Upper lobe of left lung (tissue), 6 donors: Measurements from ENCODE around the gene KLF14. TPM values are rescaled to one million over a fixed set of nuclear protein-coding genes. Genes with fewer than 3 reads are reported as not detected.
"Not testable (repeated sequence)": the region's sequence is repeated elsewhere in the genome, so short reads cannot be mapped to it uniquely, and the experiment has no call there.

ENCODE experiments used
- ATAC-seq, 2 donors: fragments of 200-7000 bp; cut with Tn5 transposase; one replicate each; pipeline ENCODE4 v1.9.1; 2022; ENCODE audit warnings: mild to moderate bottlenecking in 2 of 2, moderate library complexity in 2 of 2; ENCODE audit not compliant: low FRiP score in 2 of 2
- DNase-seq, 2 donors: peaks; one replicate each; pipeline ENCODE4 v3.0.0-alpha.2; 2019 to 2020
- H3K27ac ChIP-seq, 4 donors: fragments of 200-600 bp; sonication (generic); one replicate each; pipeline ENCODE4 v1.5.1; 2016 to 2019
- H3K27me3 ChIP-seq, 4 donors: fragments of 200-600 bp; sonication (generic); one replicate each; pipeline ENCODE4 v1.5.1; 2017 to 2019
- H3K36me3 ChIP-seq, 4 donors: fragments of 200-600 bp; sonication (generic); one replicate each; pipeline ENCODE4 v1.5.1; 2016 to 2019
- H3K4me1 ChIP-seq, 4 donors: fragments of 200-600 bp; sonication (generic); one replicate each; pipeline ENCODE4 v1.5.1; 2018 to 2019
- H3K4me3 ChIP-seq, 4 donors: fragments of 200-600 bp; sonication (generic); one replicate each; pipeline ENCODE4 v1.5.1; 2017 to 2019; ENCODE audit warnings: mild to moderate bottlenecking in 2 of 4, moderate library complexity in 1 of 4
- H3K9me3 ChIP-seq, 4 donors: fragments of 200-600 bp; sonication (generic); one replicate each; pipeline ENCODE4 v1.5.1; 2018 to 2019
- CTCF ChIP-seq, 6 experiments: fragments of 450-650 bp in 4 of 6; fragments of 200-600 bp in 2 of 6; sonication (generic) in 2 of 6; IDR thresholded peaks; one replicate each; pipeline ENCODE4 v1.5.1; 2016 to 2019; ENCODE audit warnings: antibody characterized with exemption in 6 of 6
- EP300 ChIP-seq, 4 donors: sonication (generic); formaldehyde crosslinking; IDR thresholded peaks; one replicate each; pipeline ENCODE4 v1.5.1; 2017; ENCODE audit warnings: antibody characterized with exemption in 4 of 4, control low read depth in 2 of 4
- POLR2A ChIP-seq, 4 donors: fragments of 450-650 bp; IDR thresholded peaks; one replicate each; pipeline ENCODE4 v1.5.1; 2016 to 2017; ENCODE audit warnings: antibody characterized with exemption in 4 of 4, mild to moderate bottlenecking in 2 of 4
- POLR2AphosphoS5 ChIP-seq, 2 donors: sonication (generic); formaldehyde crosslinking; IDR thresholded peaks; one replicate each; pipeline ENCODE4 v1.5.1; 2017; ENCODE audit warnings: antibody characterized with exemption in 2 of 2
- whole genome bisulfite sequencing, 2 donors: methylation state at CpG; one replicate each; pipeline ENCODE4 v1.1.5; 2017 to 2018; 5-methylcytosine and 5-hydroxymethylcytosine counted together
- total RNA-seq, 6 donors: library from RNA; depleted of rRNA in 4 of 6; stranded (reverse); fragments of >200 nt in 4 of 6; gene quantifications; one replicate each; pipeline versions ENCODE4 v1.1.0 to v1.2.1, GENCODE V29; 2016 to 2021
- donor health status: DM: no; HTN: no; CAD: no; lungs with moderate emphysema.
- donor health status: DM: no; HTN: yes; CAD: no; lungs with severe emphysema.

The KLF14 gene
- total RNA-seq, 6 donors from 2014 or later: 0.15 to 0.20 (median 0.17) TPM; not detected in 3

GRCh38 chr7:130695840-130696239 lies 38.2 kb downstream of the KLF14 start:
- TF ChIP-seq POLR2AphosphoS5 (IDR thresholded peaks at IDR 0.05) (no peak), EP300 (IDR thresholded peaks at IDR 0.05) (no peak), CTCF (IDR thresholded peaks at IDR 0.05) (peak; percentile 11 to 45 (median 34))
- no peaks in the 10 kb centered on the region for H3K9me3 ChIP-seq
- H3K36me3 ChIP-seq: no peaks in the 10 kb centered on the region
- WGBS, 2 donors: 53 to 58% methylated on average over 2 of the region's 2 CpGs
- no peaks in the 10 kb centered on the region for H3K4me1 ChIP-seq
- ATAC-seq (no peak), DNase-seq (no peak)
- H3K27me3 ChIP-seq: no peaks in the 10 kb centered on the region
- H3K27ac ChIP-seq: no peak overlapping the region
- no peak overlapping the region for H3K4me3 ChIP-seq

GRCh38 chr7:130692396-130692795 lies 41.6 kb downstream of the KLF14 start:
- H3K9me3 ChIP-seq: peaks cover 0 to 11% (median 6%) of the 10 kb centered on the region in 4 donors
- WGBS, 2 donors: 86 to 95% methylated on average over 1 of the region's 1 CpG
- H3K27ac ChIP-seq, H3K27me3 ChIP-seq, H3K4me1 ChIP-seq, DNase-seq, H3K4me3 ChIP-seq, H3K36me3 ChIP-seq, ATAC-seq: not testable (repeated sequence)

GRCh38 chr7:130689683-130690082 lies 44.3 kb downstream of the KLF14 start:
- H3K27ac ChIP-seq: no peak overlapping the region
- no peak for TF ChIP-seq POLR2A (IDR thresholded peaks at IDR 0.05)
- no peak for TF ChIP-seq EP300 (IDR thresholded peaks at IDR 0.05)
- TF ChIP-seq POLR2AphosphoS5 (IDR thresholded peaks at IDR 0.05): no peak
- TF ChIP-seq CTCF (IDR thresholded peaks at IDR 0.05): no peak
- ATAC-seq (no peak), DNase-seq (no peak)
- H3K36me3 ChIP-seq: no peaks in the 10 kb centered on the region
- no peaks in the 10 kb centered on the region for H3K4me1 ChIP-seq
- no peak overlapping the region for H3K4me3 ChIP-seq
- peaks cover 0 to 11% (median 6%) of the 10 kb centered on the region in 4 donors for H3K9me3 ChIP-seq
- 86 to 100% methylated on average over 1 of the region's 1 CpG for WGBS, 2 donors
- no peaks in the 10 kb centered on the region for H3K27me3 ChIP-seq

- no peaks in the 10 kb centered on the region for H3K4me1 ChIP-seq
- ATAC-seq (no peak), DNase-seq (no peak)
- no peaks in the 10 kb centered on the region for H3K36me3 ChIP-seq
- TF ChIP-seq CTCF (IDR thresholded peaks at IDR 0.05) (no peak), POLR2AphosphoS5 (IDR thresholded peaks at IDR 0.05) (no peak), POLR2A (IDR thresholded peaks at IDR 0.05) (no peak), EP300 (IDR thresholded peaks at IDR 0.05) (no peak)
- no peaks in the 10 kb centered on the region for H3K27me3 ChIP-seq
- no peak overlapping the region for H3K27ac ChIP-seq
- 95 to 98% methylated on average over 2 of the region's 2 CpGs for WGBS, 2 donors
- no peaks in the 10 kb centered on the region for H3K9me3 ChIP-seq
- no peak overlapping the region for H3K4me3 ChIP-seq
Observed at GRCh38 chr7:130683026-130683425, 51.0 kb downstream of the KLF14 start.

Other genes with a start within 250 kb of the KLF14 start
- 10 to 100 TPM; 13.9 to 52.5 (median 17.8) TPM for gene MEST, start 242.1 kb downstream of the KLF14 start, total RNA-seq
- 10 to 100 TPM in 4 of 6 donors, 1 to 10 TPM in 2; 8.4 to 18.7 (median 13.9) TPM for gene COPG2, start 65.5 kb downstream of the KLF14 start, total RNA-seq
- gene TSGA13, start 47.7 kb downstream of the KLF14 start, total RNA-seq: not detected